ENCODE measurements around the gene SLFNL1.

DNA sequence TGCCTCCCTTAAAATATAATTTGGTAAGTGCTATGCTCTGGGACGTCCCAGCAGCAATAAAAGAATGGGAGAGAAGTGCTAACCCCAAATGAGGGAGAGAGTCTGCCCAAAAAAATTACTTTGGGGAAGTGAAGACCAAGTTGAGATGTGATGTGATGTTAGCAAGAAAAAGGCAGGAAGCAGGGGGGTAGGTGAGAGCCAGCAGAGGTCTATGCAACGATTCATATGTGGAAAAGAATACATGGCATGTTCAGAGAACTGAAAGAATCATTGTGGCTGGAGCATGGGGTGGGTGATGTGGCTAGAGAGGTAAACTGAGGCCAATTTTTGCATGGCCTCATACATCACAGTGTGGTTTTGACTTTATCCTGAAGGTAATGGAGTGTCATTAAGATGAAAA, 47.6 kb downstream of the SLFNL1 start:
- TF ChIP-seq FOXP2 (optimal IDR thresholded peaks at IDR 0.05; ENCODE audit: borderline replicate concordance, extremely low read depth, extremely low read length, insufficient read depth) (no peak), POLR2AphosphoS5 (IDR thresholded peaks at IDR 0.05; ENCODE audit: low read depth, low read length) (no peak), TAF1 (IDR thresholded peaks at IDR 0.05; ENCODE audit: borderline replicate concordance, insufficient read depth, low read length) (no peak)
